Neutrophil (primary cell): Measurements from ENCODE around the gene ZNF230.

Source experiments
- H3K27ac ChIP-seq: fragments of 200-600 bp; sonication (generic); 2 replicates; pipeline ENCODE4 v1.5.1; 2016; ENCODE audit warnings: mild to moderate bottlenecking, moderate library complexity
- H3K27me3 ChIP-seq: fragments of 200-600 bp; sonication (generic); 2 replicates; pipeline ENCODE4 v1.6.0; 2016; ENCODE audit warnings: mild to moderate bottlenecking
- H3K36me3 ChIP-seq: fragments of 200-600 bp; sonication (generic); 2 replicates; pipeline ENCODE4 v1.5.1; 2017
- H3K4me1 ChIP-seq, 2 experiments: fragments of 200-600 bp in 1 of 2; sonication (generic) in 1 of 2; 1 replicate in 1 of 2; 2 replicates in 1 of 2; pipeline versions ENCODE4 v1.5.1 to v1.6.1; 2013 to 2016; ENCODE audit warnings: low read depth in 1 of 2, low read length in 1 of 2, mild to moderate bottlenecking in 1 of 2, moderate library complexity in 1 of 2; ENCODE audit not compliant: control insufficient read depth in 1 of 2, insufficient read depth in 1 of 2
- H3K4me3 ChIP-seq, 2 experiments: fragments of 200-600 bp in 1 of 2; sonication (generic) in 1 of 2; 1 replicate in 1 of 2; 2 replicates in 1 of 2; pipeline ENCODE4 v1.5.1; 2013 to 2016; ENCODE audit warnings: low read depth in 1 of 2, low read length in 1 of 2, mild to moderate bottlenecking in 1 of 2, moderate library complexity in 1 of 2
- H3K9me3 ChIP-seq: fragments of 200-600 bp; sonication (generic); 2 replicates; pipeline ENCODE4 v1.5.1; 2016
- CTCF ChIP-seq: fragments of 200-600 bp; sonication (generic); IDR thresholded peaks from 2 replicates; pipeline ENCODE4 v1.5.1; 2016; ENCODE audit warnings: antibody characterized with exemption

Gene ZNF230

GRCh38 chr19:44032001-44032610 is 29.3 kb downstream of the ZNF230 start:
- Histone ChIP-seq H3K9me3 (peaks cover 31% of the 10 kb centered on the region), H3K36me3 (peaks cover 21% of the 10 kb centered on the region)

GRCh38 chr19:44042147-44042546 is 39.4 kb downstream of the ZNF230 start:
- Histone ChIP-seq H3K4me1 (no peaks in the 10 kb centered on the region), H3K27me3 (no peaks in the 10 kb centered on the region), H3K4me3 (no peak overlapping the region), H3K36me3 (no peaks in the 10 kb centered on the region), H3K9me3 (no peaks in the 10 kb centered on the region), H3K27ac (no peak overlapping the region)
- TF ChIP-seq CTCF: no peak

More at GRCh38 chr19:44032001-44032610, 29.3 kb downstream of the ZNF230 start:
- no peak for TF ChIP-seq CTCF
- H3K27me3 ChIP-seq: no peaks in the 10 kb centered on the region
- H3K4me3 ChIP-seq: no peak overlapping the region
- no peak overlapping the region for H3K27ac ChIP-seq
- H3K4me1 ChIP-seq: no peaks in the 10 kb centered on the region

GRCh38 chr19:44050740-44051649 is 48.2 kb downstream of the ZNF230 start:
- H3K36me3 ChIP-seq: no peaks in the 10 kb centered on the region
- TF ChIP-seq CTCF: no peak
- H3K9me3 ChIP-seq: peaks cover 4% of the 10 kb centered on the region
- peaks cover 20 to 21% of the 10 kb centered on the region in 2 experiments for H3K4me1 ChIP-seq
- H3K27ac ChIP-seq: peak overlapping the region; percentile 19
- peaks cover 29% of the 10 kb centered on the region for H3K27me3 ChIP-seq
- peak overlapping the region; percentile 63 to 80 for H3K4me3 ChIP-seq

- peak within 1 kb of the TSS; percentile 19 for H3K27ac ChIP-seq
- H3K4me1 ChIP-seq: peaks cover 20 to 21% of the 10 kb centered on the region in 2 experiments
- peaks cover 4% of the 10 kb centered on the region for H3K9me3 ChIP-seq
- peaks cover 29% of the 10 kb centered on the region for H3K27me3 ChIP-seq
- TF ChIP-seq CTCF: no peak
- H3K36me3 ChIP-seq: no peaks in the 10 kb centered on the region
- H3K4me3 ChIP-seq: peak within 1 kb of the TSS; percentile 63 to 80
These were observed 49.1 kb downstream of the ZNF230 start, which contains the start of gene ZNF223 for GRCh38 chr19:44051650-44052402. Gene ZNF223, plus strand, starts transcription at chr19:44052036. Its CDS starts 3,141 bp downstream, at chr19:44055177.

GRCh38 chr19:44055870-44056269 is 53.1 kb downstream of the ZNF230 start:
- H3K4me3 ChIP-seq: no peak overlapping the region
- no peak for TF ChIP-seq CTCF
- no peak overlapping the region for H3K27ac ChIP-seq
- H3K36me3 ChIP-seq: peaks cover 5% of the 10 kb centered on the region
- H3K4me1 ChIP-seq: peaks cover 16 to 17% of the 10 kb centered on the region in 2 experiments
- H3K9me3 ChIP-seq: peaks cover 4% of the 10 kb centered on the region
- H3K27me3 ChIP-seq: peaks cover 2% of the 10 kb centered on the region
